Fibroblast of pulmonary artery (primary cell): ENCODE measurements around the gene HRH3.

Experiments used
- DNase-seq: peaks from one replicate; pipeline ENCODE4 v3.0.0-alpha.2; 2010; ENCODE audit warnings: low read depth
- H3K4me3 ChIP-seq: replicated peaks from 2 replicates; pipeline ENCODE4 v1.5.1; 2011; ENCODE audit warnings: low read depth, mild to moderate bottlenecking, control low read depth, low read length, moderate library complexity
- CTCF ChIP-seq: IDR thresholded peaks from 2 replicates; pipeline ENCODE4 v1.5.1; 2011; ENCODE audit warnings: mild to moderate bottlenecking, control low read depth, low read length, inconsistent platforms; ENCODE audit errors: missing control alignments

Gene HRH3

GRCh38 chr20:62223571-62223970, 3.5 kb upstream of the HRH3 start:
- TF ChIP-seq CTCF = no peak
- DNase-seq = no peak
- no peak overlapping the region for H3K4me3 ChIP-seq

- no peak overlapping the region for H3K4me3 ChIP-seq
- TF ChIP-seq CTCF = no peak
- no peak for DNase-seq
Measured at GRCh38 chr20:62222972-62223371, 2.9 kb upstream of the HRH3 start.

- no peak overlapping the region for H3K4me3 ChIP-seq
- TF ChIP-seq CTCF = no peak
- no peak for DNase-seq
Measured at GRCh38 chr20:62222266-62222850, 2.3 kb upstream of the HRH3 start.

GRCh38 chr20:62220666-62221568, 839 bp upstream of the HRH3 start:
- TF ChIP-seq CTCF = no peak
- no peak overlapping the region for H3K4me3 ChIP-seq
- DNase-seq = no peak

GRCh38 chr20:62219101-62219991, 732 bp downstream of the HRH3 start:
- H3K4me3 ChIP-seq = no peak overlapping the region
- no peak for TF ChIP-seq CTCF
- no peak for DNase-seq

GRCh38 chr20:62217913-62218773, 1.9 kb downstream of the HRH3 start:
- DNase-seq = no peak
- H3K4me3 ChIP-seq = no peak overlapping the region
- no peak for TF ChIP-seq CTCF
